Right lobe of liver (tissue), 4 donors: ENCODE measurements around the gene PPDPF.

Source experiments
- POLR2A ChIP-seq: fragments of 450-650 bp; IDR thresholded peaks from one replicate; pipeline ENCODE4 v1.6.1; 2017; ENCODE audit warnings: antibody characterized with exemption, mild to moderate bottlenecking
- TF ChIP-seq, protein P1 (sequence below), 4 donors: fragments of 200-600 bp in 3 of 4; fragments of 450-650 bp in 1 of 4; IDR thresholded peaks; one replicate each; pipeline versions ENCODE4 v1.5.1 to v1.8.0; 2016 to 2022; ENCODE audit warnings: antibody characterized with exemption in 4 of 4, mild to moderate bottlenecking in 2 of 4
- donor health status: DM: no; HTN: no; CAD: no.
- donor health status: DM: no; HTN: no; CAD: no.
- donor health status: DM: no; HTN: yes; CAD: no.

GRCh38 chr20:63538204-63539091 lies 17.9 kb downstream of the PPDPF start:
- TF ChIP-seq, protein P1, sequence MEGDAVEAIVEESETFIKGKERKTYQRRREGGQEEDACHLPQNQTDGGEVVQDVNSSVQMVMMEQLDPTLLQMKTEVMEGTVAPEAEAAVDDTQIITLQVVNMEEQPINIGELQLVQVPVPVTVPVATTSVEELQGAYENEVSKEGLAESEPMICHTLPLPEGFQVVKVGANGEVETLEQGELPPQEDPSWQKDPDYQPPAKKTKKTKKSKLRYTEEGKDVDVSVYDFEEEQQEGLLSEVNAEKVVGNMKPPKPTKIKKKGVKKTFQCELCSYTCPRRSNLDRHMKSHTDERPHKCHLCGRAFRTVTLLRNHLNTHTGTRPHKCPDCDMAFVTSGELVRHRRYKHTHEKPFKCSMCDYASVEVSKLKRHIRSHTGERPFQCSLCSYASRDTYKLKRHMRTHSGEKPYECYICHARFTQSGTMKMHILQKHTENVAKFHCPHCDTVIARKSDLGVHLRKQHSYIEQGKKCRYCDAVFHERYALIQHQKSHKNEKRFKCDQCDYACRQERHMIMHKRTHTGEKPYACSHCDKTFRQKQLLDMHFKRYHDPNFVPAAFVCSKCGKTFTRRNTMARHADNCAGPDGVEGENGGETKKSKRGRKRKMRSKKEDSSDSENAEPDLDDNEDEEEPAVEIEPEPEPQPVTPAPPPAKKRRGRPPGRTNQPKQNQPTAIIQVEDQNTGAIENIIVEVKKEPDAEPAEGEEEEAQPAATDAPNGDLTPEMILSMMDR (IDR thresholded peaks at IDR 0.05), result peak in 2 of 4 donors; percentile 14 to 22
- TF ChIP-seq POLR2A, result no peak
